SIG-M5 treated with dmso at 0.1 percent for 504 hours (cell line): ENCODE results near the gene SUPT4H1.
"Not testable (repeated sequence)": the region's sequence is repeated elsewhere in the genome, so short reads cannot be mapped to it uniquely, and the experiment has no call there.

ENCODE experiments used
- DNase-seq: peaks from one replicate; lab custom pipeline; 2025; ENCODE audit not compliant: unreplicated experiment; lab: John Stamatoyannopoulos, UW

SUPT4H1 gene

GRCh38 chr17:58341861-58342475 lies 10.0 kb downstream of the SUPT4H1 start:
- no peak for DNase-seq

GRCh38 chr17:58341136-58341860 lies 10.7 kb downstream of the SUPT4H1 start:
- DNase-seq, result not testable (repeated sequence)

GRCh38 chr17:58340405-58340876 lies 11.6 kb downstream of the SUPT4H1 start:
- DNase-seq, result no peak

GRCh38 chr17:58339755-58340404 lies 12.1 kb downstream of the SUPT4H1 start:
- DNase-seq, result no peak

- DNase-seq, result peak; percentile 93
Observed at GRCh38 chr17:58338841-58339754, 12.9 kb downstream of the SUPT4H1 start.

- DNase-seq, result no peak
Observed at GRCh38 chr17:58338454-58338840, 13.6 kb downstream of the SUPT4H1 start.

GRCh38 chr17:58337600-58338453 lies 14.2 kb downstream of the SUPT4H1 start:
- DNase-seq, result peak; percentile 98

GRCh38 chr17:58337210-58337599 lies 14.8 kb downstream of the SUPT4H1 start:
- peak; percentile 82 for DNase-seq

GRCh38 chr17:58336456-58337209 lies 15.4 kb downstream of the SUPT4H1 start:
- no peak for DNase-seq

- DNase-seq, result peak; percentile 97
Observed at GRCh38 chr17:58335779-58336455, 16.1 kb downstream of the SUPT4H1 start.

- peak; percentile 74 for DNase-seq
Observed at GRCh38 chr17:58335061-58335731, 16.8 kb downstream of the SUPT4H1 start.

- DNase-seq, result no peak
Observed at GRCh38 chr17:58334661-58335060, 17.3 kb downstream of the SUPT4H1 start.

- no peak for DNase-seq
Observed at GRCh38 chr17:58334256-58334655, 17.7 kb downstream of the SUPT4H1 start.

- peak; percentile 76 for DNase-seq
Observed at GRCh38 chr17:58333736-58334207, 18.2 kb downstream of the SUPT4H1 start.

- DNase-seq, result peak; percentile 87
Observed at GRCh38 chr17:58332778-58333735, 18.9 kb downstream of the SUPT4H1 start.

- DNase-seq, result peak; percentile 95
Observed at GRCh38 chr17:58331815-58332777, 19.9 kb downstream of the SUPT4H1 start.
